H1 (cell line): ENCODE results near the gene SSX7.
"Not testable (repeated sequence)": the region's sequence is repeated elsewhere in the genome, so short reads cannot be mapped to it uniquely, and the experiment has no call there.

Experiments used
- CTCF ChIP-seq, 3 experiments: IDR thresholded peaks; 1 replicate in 2 of 3; 2 replicates in 1 of 3; pipeline versions ENCODE4 v1.5.1 to v1.6.1; 2011; ENCODE audit warnings: low read length in 3 of 3, mild to moderate bottlenecking in 3 of 3, inconsistent platforms in 2 of 3, low read depth in 1 of 3, moderate library complexity in 1 of 3; ENCODE audit not compliant: insufficient read depth in 1 of 3; ENCODE audit errors: control extremely low read depth in 1 of 3
- GABPA ChIP-seq: IDR thresholded peaks from 2 replicates; pipeline ENCODE4 v1.6.1; 2011; ENCODE audit warnings: mild to moderate bottlenecking, low read length, moderate library complexity, borderline replicate concordance; ENCODE audit not compliant: insufficient read depth
- GTF2F1 ChIP-seq: IDR thresholded peaks from 2 replicates; pipeline ENCODE4 v1.6.1; 2012; ENCODE audit warnings: low read depth, low read length, improper control_type of control experiment, borderline replicate concordance
- HDAC2 ChIP-seq, 2 experiments: fragments of 300-600 bp in 1 of 2; sonication (generic) in 1 of 2; IDR thresholded peaks; 2 replicates each; pipeline ENCODE4 v1.6.1; 2011 to 2012; ENCODE audit warnings: low read depth in 2 of 2, low read length in 2 of 2, mild to moderate bottlenecking in 2 of 2, moderate library complexity in 2 of 2, borderline replicate concordance in 1 of 2, inconsistent platforms in 1 of 2
- NANOG ChIP-seq: IDR thresholded peaks from 2 replicates; pipeline ENCODE4 v1.6.1; 2011; ENCODE audit warnings: low read length, low read depth, mild to moderate bottlenecking, inconsistent platforms; ENCODE audit not compliant: insufficient read depth, poor library complexity, severe bottlenecking
- POLR2A ChIP-seq, 2 experiments: IDR thresholded peaks; 1 replicate in 1 of 2; 2 replicates in 1 of 2; pipeline ENCODE4 v1.6.1; 2011; ENCODE audit warnings: low read depth in 2 of 2, low read length in 2 of 2, mild to moderate bottlenecking in 2 of 2; ENCODE audit errors: control extremely low read depth in 1 of 2
- POLR2AphosphoS5 ChIP-seq: IDR thresholded peaks from 2 replicates; pipeline ENCODE4 v1.6.1; 2011; ENCODE audit warnings: low read depth, low read length
- SIN3A ChIP-seq, 2 experiments: IDR thresholded peaks in 1 of 2; conservative IDR thresholded peaks in 1 of 2; 2 replicates each; pipeline ENCODE4 v1.6.1; 2011 to 2012; ENCODE audit warnings: low read length in 2 of 2, improper control_type of control experiment in 1 of 2, low read depth in 1 of 2, mild to moderate bottlenecking in 1 of 2
- SRF ChIP-seq: IDR thresholded peaks from 2 replicates; pipeline ENCODE4 v1.6.1; 2011; ENCODE audit warnings: mild to moderate bottlenecking, low read depth, low read length, moderate library complexity
- TEAD4 ChIP-seq: IDR thresholded peaks from 2 replicates; pipeline ENCODE4 v1.6.1; 2012; ENCODE audit warnings: low read depth, low read length, inconsistent platforms, mixed read lengths
- YY1 ChIP-seq: IDR thresholded peaks from 2 replicates; pipeline ENCODE4 v1.6.1; 2011; ENCODE audit warnings: low read depth, mild to moderate bottlenecking, low read length
- TF ChIP-seq, protein P1 (sequence below): IDR thresholded peaks from 2 replicates; pipeline ENCODE4 v1.6.1; 2011; ENCODE audit warnings: low read depth, mild to moderate bottlenecking, low read length; ENCODE audit not compliant: insufficient read depth
- TF ChIP-seq, protein P2 (sequence below): IDR thresholded peaks from 2 replicates; pipeline ENCODE4 v1.6.1; 2011; ENCODE audit warnings: low read length, improper control_type of control experiment

DNA sequence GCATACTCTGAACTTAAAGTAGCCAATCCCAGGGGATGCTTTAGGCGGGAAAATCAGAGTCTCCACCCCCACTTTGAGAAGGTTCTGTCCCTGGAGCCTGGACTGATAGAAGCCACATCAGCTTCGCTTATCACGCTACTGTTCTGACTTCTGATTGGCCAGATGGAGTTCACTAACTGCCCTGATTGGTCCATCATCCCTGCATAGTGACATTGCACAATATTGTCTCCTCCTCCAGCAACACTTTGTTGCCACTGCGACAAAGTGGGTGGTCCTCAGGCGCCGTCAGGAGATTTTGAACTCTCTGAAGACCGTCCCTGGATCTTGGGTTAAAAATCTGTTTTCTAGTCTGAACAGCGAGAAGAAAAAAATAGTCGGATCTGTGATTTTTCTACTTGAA, at the start of gene SSX7:
- not testable (repeated sequence) for TF ChIP-seq CTCF (IDR thresholded peaks at IDR 0.05; ENCODE audit: control extremely low read depth in 1 of 3, insufficient read depth in 1 of 3, low read depth in 1 of 3, low read length in 3 of 3); POLR2AphosphoS5; TEAD4; GABPA; NANOG; SIN3A (conservative IDR thresholded peaks at IDR 0.05 in 1 of 2, IDR thresholded peaks at IDR 0.05 in 1 of 2; ENCODE audit: low read depth in 1 of 2, low read length in 2 of 2); SRF; HDAC2 (IDR thresholded peaks at IDR 0.05; ENCODE audit: borderline replicate concordance in 1 of 2, low read depth in 2 of 2, low read length in 2 of 2); GTF2F1; YY1; POLR2A (IDR thresholded peaks at IDR 0.05; ENCODE audit: control extremely low read depth in 1 of 2, low read depth in 2 of 2, low read length in 2 of 2)
- TF ChIP-seq, protein P1, sequence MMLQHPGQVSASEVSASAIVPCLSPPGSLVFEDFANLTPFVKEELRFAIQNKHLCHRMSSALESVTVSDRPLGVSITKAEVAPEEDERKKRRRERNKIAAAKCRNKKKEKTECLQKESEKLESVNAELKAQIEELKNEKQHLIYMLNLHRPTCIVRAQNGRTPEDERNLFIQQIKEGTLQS: not testable (repeated sequence)
- TF ChIP-seq, protein P2, sequence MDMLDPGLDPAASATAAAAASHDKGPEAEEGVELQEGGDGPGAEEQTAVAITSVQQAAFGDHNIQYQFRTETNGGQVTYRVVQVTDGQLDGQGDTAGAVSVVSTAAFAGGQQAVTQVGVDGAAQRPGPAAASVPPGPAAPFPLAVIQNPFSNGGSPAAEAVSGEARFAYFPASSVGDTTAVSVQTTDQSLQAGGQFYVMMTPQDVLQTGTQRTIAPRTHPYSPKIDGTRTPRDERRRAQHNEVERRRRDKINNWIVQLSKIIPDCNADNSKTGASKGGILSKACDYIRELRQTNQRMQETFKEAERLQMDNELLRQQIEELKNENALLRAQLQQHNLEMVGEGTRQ: not testable (repeated sequence)
